ENCODE measurements around the gene ARID1B. TPM values are rescaled to one million over a fixed set of nuclear protein-coding genes. Genes with fewer than 3 reads are reported as not detected.

ARID1B gene
- total and polyA plus RNA-seq, 8 donors = 67.6 to 102 (median 99.0) TPM

GRCh38 chr6:157240960-157241311 lies 463.8 kb downstream of the ARID1B start:
- TF ChIP-seq CTCF (IDR thresholded peaks at IDR 0.05) = no peak
- intact Hi-C loops (cut with DNase I) = no loop called here
- no peak overlapping the region for H3K4me3 ChIP-seq

GRCh38 chr6:157242791-157243190 lies 465.6 kb downstream of the ARID1B start:
- H3K4me1 ChIP-seq = peaks cover 0 to 9% of the 10 kb centered on the region in 2 donors
- ATAC-seq (no peak), DNase-seq (no peak)
- intact Hi-C loops (cut with DNase I) = no loop called here
- H3K36me3 ChIP-seq = no peaks in the 10 kb centered on the region
- H3K4me3 ChIP-seq = no peak overlapping the region
- peaks cover 0 to 11% of the 10 kb centered on the region in 2 donors for H3K27me3 ChIP-seq
- H3K9me3 ChIP-seq = no peaks in the 10 kb centered on the region
- TF ChIP-seq CTCF (IDR thresholded peaks at IDR 0.05) = no peak
- H3K27ac ChIP-seq = no peak overlapping the region

More at GRCh38 chr6:157240960-157241311, 463.8 kb downstream of the ARID1B start:
- Histone ChIP-seq H3K4me1 (peaks cover 5 to 18% of the 10 kb centered on the region in 2 donors), H3K27me3 (peaks cover 8 to 29% of the 10 kb centered on the region in 2 donors), H3K9me3 (no peaks in the 10 kb centered on the region), H3K27ac (no peak overlapping the region), H3K36me3 (no peaks in the 10 kb centered on the region)
- no peak for DNase-seq
- no peak for ATAC-seq

GRCh38 chr6:157244175-157244574 lies 467.0 kb downstream of the ARID1B start:
- TF ChIP-seq CTCF (IDR thresholded peaks at IDR 0.05) = no peak
- ATAC-seq = no peak
- Histone ChIP-seq H3K4me1 (peaks cover 0 to 9% of the 10 kb centered on the region in 2 donors), H3K9me3 (peaks cover 0 to 5% of the 10 kb centered on the region in 2 donors), H3K4me3 (no peak overlapping the region), H3K27me3 (peaks cover 0 to 7% of the 10 kb centered on the region in 2 donors), H3K27ac (no peak overlapping the region), H3K36me3 (no peaks in the 10 kb centered on the region)
- intact Hi-C loops (cut with DNase I) = no loop called here
- DNase-seq = no peak

- DNase-seq (no peak), ATAC-seq (no peak)
- Histone ChIP-seq H3K36me3 (no peaks in the 10 kb centered on the region), H3K9me3 (peaks cover 0 to 5% of the 10 kb centered on the region in 2 donors), H3K4me1 (peaks cover 0 to 9% of the 10 kb centered on the region in 2 donors), H3K27ac (no peak overlapping the region), H3K4me3 (no peak overlapping the region), H3K27me3 (peaks cover 0 to 7% of the 10 kb centered on the region in 2 donors)
- TF ChIP-seq CTCF (IDR thresholded peaks at IDR 0.05) = no peak
- intact Hi-C loops (cut with DNase I) = no loop called here
Observed at GRCh38 chr6:157244780-157245179, 467.6 kb downstream of the ARID1B start.

- Histone ChIP-seq H3K4me3 (no peak overlapping the region), H3K27me3 (peaks cover 0 to 6% of the 10 kb centered on the region in 2 donors), H3K4me1 (peaks cover 0 to 3% of the 10 kb centered on the region in 2 donors), H3K36me3 (no peaks in the 10 kb centered on the region), H3K9me3 (peaks cover 0 to 5% of the 10 kb centered on the region in 2 donors), H3K27ac (no peak overlapping the region)
- intact Hi-C loops (cut with DNase I) = no loop called here
- no peak for TF ChIP-seq CTCF (IDR thresholded peaks at IDR 0.05)
- no peak for DNase-seq
- ATAC-seq = no peak
Observed at GRCh38 chr6:157245436-157245835, 468.3 kb downstream of the ARID1B start.
